ENCODE measurements around the gene ST8SIA2.

Gene ST8SIA2

GRCh38 chr15:92399271-92399950 is 5.7 kb downstream of the ST8SIA2 start:
- no peak for DNase-seq

- DNase-seq: no peak
Measured at GRCh38 chr15:92400573-92400972, 6.9 kb downstream of the ST8SIA2 start.

GRCh38 chr15:92400980-92401787 is 7.5 kb downstream of the ST8SIA2 start:
- no peak for DNase-seq

GRCh38 chr15:92402751-92403150 is 9.1 kb downstream of the ST8SIA2 start:
- no peak for DNase-seq

GRCh38 chr15:92405942-92406341 is 12.3 kb downstream of the ST8SIA2 start:
- no peak for DNase-seq

GRCh38 chr15:92407321-92407720 is 13.6 kb downstream of the ST8SIA2 start:
- no peak for DNase-seq

- DNase-seq: no peak
Measured at GRCh38 chr15:92407916-92408315, 14.2 kb downstream of the ST8SIA2 start.

GRCh38 chr15:92409006-92409405 is 15.3 kb downstream of the ST8SIA2 start:
- DNase-seq: no peak

- no peak for DNase-seq
Measured at GRCh38 chr15:92409521-92409920, 15.8 kb downstream of the ST8SIA2 start.

GRCh38 chr15:92410537-92410936 is 16.9 kb downstream of the ST8SIA2 start:
- DNase-seq: no peak

GRCh38 chr15:92411256-92411655 is 17.6 kb downstream of the ST8SIA2 start:
- DNase-seq: no peak

GRCh38 chr15:92413510-92413909 is 19.8 kb downstream of the ST8SIA2 start:
- no peak for DNase-seq

GRCh38 chr15:92415639-92416297 is 22.1 kb downstream of the ST8SIA2 start:
- no peak for DNase-seq

GRCh38 chr15:92416557-92416956 is 22.9 kb downstream of the ST8SIA2 start:
- DNase-seq: no peak

- DNase-seq: no peak
Measured at GRCh38 chr15:92417716-92418115, 24.0 kb downstream of the ST8SIA2 start.

GRCh38 chr15:92418864-92419263 is 25.2 kb downstream of the ST8SIA2 start:
- DNase-seq: no peak

- no peak for DNase-seq
Measured at GRCh38 chr15:92421976-92422375, 28.3 kb downstream of the ST8SIA2 start.

GRCh38 chr15:92425578-92426225 is 32.0 kb downstream of the ST8SIA2 start:
- DNase-seq: peak; percentile 13

GRCh38 chr15:92429378-92430068 is 35.8 kb downstream of the ST8SIA2 start:
- peak; percentile 19 for DNase-seq

- DNase-seq: no peak
Measured at GRCh38 chr15:92430069-92430440, 36.4 kb downstream of the ST8SIA2 start.

- DNase-seq: no peak
Measured at GRCh38 chr15:92435145-92435544, 41.5 kb downstream of the ST8SIA2 start.

- DNase-seq: no peak
Measured at GRCh38 chr15:92438471-92438870, 44.8 kb downstream of the ST8SIA2 start.

GRCh38 chr15:92443381-92443780 is 49.7 kb downstream of the ST8SIA2 start:
- DNase-seq: no peak

All from hematopoietic multipotent progenitor cell treated with erythropoietin and hydrocortisone succinate and interleukin-3 and kit ligand, for 4 days (in vitro differentiated cells).